ENCODE measurements around the gene VAX1.

DNA sequence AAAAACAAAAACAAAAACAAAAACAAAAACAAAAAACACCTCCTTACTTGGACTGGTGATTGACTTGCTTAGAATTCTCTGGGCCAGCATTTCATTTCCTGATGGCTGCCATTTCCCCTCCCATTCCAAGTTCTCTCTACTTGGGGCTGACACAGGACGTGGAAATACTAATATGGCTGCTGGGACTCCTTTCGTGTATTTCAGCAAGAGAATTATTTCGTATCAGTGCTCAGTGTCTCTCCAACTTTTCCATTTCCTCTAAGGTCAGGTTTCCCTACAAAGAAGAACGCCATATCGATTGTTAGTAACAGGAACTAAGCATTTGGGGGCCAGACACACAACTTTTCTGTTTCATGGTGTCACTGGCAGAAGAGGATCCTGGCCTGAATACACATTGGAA lies 22.5 kb upstream of the VAX1 start:
- no peak for TF ChIP-seq CTCF (IDR thresholded peaks at IDR 0.05; ENCODE audit: insufficient read depth, low read length, poor library complexity, severe bottlenecking)
- TF ChIP-seq EZH2phosphoT487 (conservative IDR thresholded peaks at IDR 0.05; ENCODE audit: low read length): no peak
